GM21526 (cell line): ENCODE measurements around the gene STPG4.
"Not testable (repeated sequence)": the region's sequence is repeated elsewhere in the genome, so short reads cannot be mapped to it uniquely, and the experiment has no call there.

Source experiments
- ATAC-seq: cut with Tn5 transposase; IDR thresholded peaks from one replicate; pipeline ENCODE4 v1.9.1; 2021; ENCODE audit warnings: moderate library complexity; ENCODE audit not compliant: unreplicated experiment, low FRiP score

Gene STPG4

DNA sequence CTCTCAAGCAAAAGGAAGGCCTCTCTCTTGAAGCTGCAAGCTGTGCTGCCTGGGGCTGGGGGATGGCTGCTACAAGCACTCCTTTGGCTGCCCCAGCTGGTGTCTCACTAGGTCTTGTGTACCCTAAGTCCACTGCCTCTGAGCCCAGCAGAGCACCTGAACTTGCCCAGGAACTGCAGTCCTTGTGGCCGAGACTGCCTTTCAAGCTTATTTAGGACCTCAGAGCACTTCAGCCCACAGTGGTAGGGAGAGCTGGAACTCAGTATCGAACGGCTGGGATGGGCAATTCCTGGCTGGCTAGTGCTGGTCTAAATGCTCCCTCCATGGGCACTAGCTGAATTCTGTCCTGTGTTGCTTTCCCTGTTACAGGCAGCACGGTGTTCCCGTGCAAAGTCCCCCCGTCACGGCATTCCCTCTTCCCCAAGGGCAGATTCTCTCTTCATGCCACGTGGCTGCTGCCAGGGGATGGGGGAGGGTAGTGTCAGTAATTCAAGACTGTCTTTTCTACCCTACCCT, 25.9 kb downstream of the STPG4 start:
- no peak for ATAC-seq

DNA sequence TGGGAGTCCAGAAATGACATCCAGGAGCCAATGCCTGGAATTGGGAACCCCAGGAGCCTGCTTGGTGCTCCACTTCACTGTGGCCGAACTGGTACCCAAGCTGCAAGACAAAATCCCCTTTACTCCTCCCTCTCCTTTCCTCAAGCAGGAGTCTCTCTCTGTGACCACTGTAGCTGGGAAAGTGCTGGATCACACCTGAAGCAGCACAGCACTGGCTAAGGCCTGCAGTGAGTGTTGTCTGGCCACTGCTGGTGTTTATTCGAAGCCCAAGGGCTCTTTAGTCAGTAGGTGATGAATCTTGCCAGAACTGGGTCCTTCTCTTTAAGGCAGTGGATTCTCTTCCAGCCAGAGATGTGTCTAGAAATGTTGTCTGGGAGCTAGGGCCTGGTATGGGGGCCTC, 26.4 kb downstream of the STPG4 start:
- no peak for ATAC-seq

DNA sequence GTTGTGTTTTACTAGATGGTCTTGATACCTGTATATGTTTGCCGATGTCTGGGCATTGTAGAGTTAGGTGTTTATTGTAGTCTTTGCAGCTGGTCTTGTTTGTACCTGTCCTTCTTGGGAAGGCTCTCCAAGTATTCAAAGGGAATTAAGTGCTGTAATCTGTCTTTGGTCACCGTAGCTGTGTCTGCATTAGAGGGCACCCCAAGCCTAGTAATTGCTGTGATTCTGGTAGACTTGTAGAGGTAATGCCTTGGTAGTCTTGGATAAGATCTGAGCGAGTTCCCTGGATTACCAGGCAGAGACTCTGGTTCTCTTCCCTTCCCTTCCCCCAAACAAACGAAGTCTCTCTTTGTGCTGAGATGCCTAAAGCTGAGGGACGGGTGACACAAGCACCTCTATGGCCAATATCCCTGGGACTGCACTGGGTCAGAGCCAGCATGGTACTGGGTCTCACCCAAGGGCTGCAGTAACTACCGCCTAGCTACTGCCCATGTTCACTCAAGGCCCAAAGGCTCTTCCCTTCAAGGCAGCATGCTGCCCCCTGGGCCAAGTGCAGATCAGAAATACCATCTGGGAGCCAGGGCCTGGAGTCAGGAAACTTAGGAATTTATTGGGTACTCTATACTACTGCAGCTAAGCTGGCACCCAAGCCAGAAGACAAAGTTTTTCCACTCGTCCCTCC, 27.1 kb downstream of the STPG4 start:
- ATAC-seq = no peak

DNA sequence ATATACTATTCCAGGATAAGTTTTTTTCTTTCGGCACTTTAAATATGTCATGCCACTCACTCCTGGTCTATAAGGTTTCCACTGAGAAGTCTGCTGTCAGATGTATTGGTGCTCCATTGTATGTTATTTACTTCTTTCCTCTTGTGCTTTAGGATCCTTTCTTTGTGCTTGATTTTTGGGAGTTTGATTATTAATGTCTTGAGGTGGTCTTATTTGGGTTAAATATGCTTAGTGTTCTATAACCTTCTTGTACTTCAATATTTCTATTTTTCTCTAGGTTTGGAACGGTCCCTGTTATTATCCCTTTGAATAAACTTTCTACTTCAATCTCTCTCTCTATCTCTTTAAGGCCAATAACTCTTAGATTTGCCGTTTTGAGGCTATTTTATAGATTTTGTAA, 28.3 kb downstream of the STPG4 start:
- no peak for ATAC-seq

DNA sequence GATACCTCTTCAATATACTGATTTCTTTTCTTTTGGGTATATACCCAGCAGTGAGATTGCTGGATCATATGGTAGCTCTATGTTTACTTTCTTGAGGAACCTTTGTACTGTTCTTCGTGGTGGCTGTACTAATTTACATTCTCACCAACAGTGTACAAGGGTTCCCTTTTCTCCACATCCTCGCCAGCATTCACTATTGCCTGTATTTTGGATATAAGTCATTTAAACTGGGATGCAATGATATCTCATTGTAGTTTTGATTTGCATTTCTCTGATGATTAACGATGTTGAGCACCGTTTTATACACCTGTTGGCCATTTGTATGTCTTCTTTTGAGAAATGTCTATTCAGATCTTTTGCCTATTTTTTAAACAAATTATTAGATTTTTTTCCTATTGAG, 30.4 kb downstream of the STPG4 start:
- ATAC-seq = not testable (repeated sequence)

DNA sequence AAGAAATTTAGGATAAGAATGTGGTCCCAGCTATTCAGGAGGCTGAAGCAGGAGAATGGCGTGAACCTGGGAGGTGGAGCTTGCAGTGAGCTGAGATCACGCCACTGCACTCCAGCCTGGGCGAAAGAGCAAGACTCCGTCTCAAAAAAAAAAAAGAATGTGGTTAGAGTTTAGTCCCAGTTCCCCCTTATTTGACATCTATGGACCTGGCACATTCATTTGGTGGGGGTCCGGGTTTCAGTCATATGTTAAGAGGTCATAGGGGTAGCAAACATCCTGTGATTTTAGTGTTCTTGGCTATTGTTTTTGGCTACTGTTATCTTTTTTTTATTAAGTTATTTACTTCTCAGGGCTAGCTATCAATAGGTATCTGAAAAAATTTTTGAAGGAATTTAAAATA, 34.7 kb downstream of the STPG4 start:
- not testable (repeated sequence) for ATAC-seq

DNA sequence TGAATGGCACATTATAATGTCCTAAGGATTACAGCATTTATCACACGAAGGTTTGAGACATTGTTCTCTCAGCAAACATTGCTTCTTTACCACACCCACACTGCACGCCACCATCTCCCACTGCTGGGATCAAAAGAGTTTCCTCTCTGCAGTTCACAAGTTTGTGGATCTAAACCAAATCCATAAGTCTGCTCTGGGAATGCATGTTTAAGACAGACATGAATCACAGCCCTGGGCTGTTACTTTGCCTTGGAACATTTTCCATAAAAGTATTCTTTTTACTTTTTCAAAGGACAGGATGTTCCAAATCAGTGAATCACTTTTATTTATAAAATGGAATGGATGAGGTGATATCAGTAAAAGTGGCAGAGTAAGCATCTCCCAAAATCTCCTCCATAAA, 36.1 kb downstream of the STPG4 start:
- ATAC-seq = no peak

DNA sequence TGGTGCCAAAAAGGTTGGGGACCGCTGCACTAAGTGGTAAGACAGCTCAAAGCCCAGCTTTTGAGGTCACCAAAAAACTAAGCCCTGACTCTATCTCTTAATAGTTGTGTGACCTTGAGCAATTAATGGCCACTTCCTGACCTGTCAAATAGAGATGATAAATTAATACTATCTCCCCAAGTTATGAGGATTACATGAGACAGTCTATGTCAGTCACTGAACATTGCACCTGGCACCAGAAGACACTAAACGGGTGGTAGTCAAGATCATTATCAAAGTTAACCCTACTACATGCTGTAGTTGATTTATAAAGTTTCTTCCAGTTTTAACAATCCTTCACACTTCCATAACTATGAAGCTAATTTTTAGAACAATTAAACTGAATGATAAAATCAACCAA, 36.5 kb downstream of the STPG4 start:
- no peak for ATAC-seq

DNA sequence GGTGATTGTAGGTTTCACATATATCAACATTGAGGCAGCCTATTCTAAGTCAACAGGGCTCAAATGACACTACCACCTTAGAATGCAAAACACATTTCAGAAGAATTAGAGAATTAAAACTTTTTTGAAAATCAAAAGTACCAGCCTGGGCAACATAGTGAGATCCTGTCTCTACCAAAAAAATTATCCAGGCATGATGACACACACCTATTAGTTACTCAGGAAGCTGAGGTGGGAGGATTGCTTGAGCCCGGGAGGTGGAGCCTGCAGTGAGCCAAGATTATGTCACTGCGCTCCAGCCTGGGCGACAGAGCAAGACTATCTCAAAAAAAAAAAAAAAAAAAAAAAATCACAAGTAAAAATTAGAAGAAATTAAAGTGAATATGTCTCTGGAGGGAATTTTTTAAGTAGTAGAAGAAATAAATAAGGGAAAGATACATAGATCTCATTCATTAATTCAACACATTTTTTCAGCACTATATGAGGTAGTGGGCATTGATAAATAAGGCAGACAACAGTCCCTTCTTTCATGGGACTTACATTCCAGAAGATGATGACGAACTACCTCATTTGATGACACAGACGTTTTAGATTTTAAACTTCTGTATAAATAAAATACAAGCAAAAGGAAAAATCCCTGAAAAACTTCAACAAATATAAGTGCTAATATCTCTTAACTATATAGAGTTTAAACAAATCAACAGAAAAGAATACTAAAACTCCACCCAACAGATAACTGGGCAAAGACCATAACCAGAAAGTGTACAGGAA, 42.3 kb downstream of the STPG4 start:
- ATAC-seq = no peak

DNA sequence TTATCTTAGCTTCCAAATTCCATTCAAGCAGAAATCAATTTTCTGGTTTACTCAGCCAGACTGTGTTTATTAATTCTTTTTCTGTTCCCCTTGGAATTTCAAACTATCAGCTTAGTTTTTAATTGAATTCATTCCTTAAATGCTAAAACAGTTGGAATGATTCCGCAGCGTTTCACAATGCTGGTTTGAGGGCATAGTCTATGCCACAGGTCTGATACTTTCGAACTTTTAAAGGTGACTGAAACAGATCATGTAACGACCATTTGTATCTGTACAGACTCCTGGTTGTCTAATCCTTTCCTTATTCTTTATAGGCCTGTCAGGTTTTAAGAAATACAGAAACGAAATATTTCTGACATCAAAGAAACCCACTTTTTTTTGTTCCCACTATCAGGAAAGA, 45.4 kb downstream of the STPG4 start:
- no peak for ATAC-seq

DNA sequence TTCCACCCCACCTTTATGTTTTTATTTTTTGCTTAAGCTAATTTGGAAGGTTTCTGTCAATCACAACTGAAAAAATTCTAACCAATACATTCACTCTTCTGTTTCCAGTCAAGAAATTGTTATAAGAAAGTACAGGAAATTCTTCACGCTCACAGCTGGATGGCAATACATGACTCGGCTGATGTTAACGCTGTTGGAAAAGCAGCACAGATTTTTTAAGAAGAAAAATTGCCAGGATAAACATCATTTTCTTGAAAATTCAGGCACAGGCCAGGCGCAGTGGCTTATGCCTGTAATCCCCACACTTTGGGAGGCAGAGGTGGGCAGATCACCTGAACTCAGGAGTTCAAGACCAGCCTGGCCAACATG, 46.1 kb downstream of the STPG4 start:
- no peak for ATAC-seq

DNA sequence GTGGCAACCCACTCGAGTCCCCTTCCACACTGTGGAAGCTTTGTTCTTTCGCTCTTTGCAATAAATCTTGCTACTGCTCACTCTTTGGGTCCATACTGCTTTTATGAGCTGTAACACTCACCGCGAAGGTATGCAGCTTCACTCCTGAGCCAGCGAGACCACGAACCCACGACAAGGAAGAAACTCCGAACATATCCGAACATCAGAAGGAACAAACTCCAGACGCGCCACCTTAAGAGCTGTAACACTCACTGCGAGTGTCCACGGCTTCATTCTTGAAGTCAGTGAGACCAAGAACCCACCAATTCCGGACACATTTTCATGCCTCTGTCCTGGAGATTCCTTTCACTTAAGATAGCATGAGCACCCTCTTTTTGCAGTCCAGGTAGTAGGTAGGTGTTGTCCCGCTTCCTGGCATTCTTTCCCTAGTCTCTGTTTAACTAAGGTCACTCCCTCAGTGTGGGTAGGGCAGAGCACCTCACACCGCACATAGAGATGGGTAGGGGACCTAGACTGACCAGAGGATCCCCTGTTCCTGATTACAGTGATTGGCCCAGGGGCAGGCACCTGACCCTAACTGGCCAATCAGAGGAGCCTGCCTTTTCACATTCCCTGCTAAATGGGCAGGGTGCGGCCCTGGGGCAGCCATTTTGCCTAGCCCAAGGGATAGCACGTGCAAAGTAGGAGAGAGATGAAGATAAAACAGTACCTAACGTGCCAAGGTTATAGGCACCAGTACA, 46.7 kb downstream of the STPG4 start:
- ATAC-seq = not testable (repeated sequence)

DNA sequence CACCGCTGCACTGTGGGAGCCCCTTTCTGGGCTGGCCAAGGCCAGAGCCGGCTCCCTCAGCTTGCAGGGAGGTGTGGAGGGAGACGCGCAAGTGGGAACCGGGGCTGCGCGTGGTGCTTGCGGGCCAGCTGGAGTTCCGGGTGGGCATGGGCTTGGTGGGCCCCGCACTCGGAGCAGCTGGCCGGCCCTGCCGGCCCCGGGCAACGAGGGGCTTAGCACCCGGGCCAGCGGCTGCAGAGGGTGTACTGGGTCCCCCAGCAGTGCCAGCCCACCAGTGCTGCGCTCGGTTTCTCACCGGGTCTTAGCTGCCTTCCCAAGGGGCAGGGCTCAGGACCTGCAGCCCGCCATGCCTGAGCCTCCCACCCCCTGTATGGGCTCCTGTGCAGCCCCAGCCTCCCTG, 47.9 kb downstream of the STPG4 start:
- not testable (repeated sequence) for ATAC-seq

DNA sequence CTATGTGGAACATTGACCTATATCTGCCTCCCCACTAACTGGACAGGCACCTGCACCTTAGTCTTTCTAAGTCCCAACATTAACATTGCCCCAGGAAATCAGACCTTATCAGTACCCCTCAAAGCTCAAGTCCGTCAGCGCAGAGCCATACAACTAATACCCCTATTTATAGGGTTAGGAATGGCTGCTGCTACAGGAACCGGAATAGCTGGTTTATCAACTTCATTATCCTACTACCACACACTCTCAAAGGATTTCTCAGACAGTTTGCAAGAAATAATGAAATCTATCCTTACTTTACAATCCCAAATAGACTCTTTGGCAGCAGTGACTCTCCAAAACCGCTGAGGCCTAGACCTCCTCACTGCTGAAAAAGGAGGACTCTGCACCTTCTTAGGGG, 48.9 kb downstream of the STPG4 start:
- ATAC-seq = not testable (repeated sequence)

DNA sequence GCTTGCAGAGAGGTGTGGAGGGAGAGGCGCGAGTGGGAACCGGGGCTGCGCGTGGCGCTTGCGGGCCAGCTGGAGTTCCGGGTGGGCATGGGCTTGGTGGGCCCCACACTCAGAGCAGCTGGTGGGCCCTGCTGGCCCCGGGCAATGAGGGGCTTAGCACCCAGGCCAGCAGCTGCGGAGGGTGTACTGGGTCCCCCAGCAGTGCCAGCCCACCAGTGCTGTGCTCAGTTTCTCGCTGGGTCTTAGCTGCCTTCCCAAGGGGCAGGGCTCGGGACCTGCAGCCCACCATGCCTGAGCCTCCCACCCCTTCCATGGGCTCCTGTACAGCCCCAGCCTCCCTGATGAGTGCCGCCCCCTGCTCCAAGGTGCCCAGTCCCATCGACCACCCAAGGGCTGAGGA, 55.4 kb downstream of the STPG4 start:
- not testable (repeated sequence) for ATAC-seq

DNA sequence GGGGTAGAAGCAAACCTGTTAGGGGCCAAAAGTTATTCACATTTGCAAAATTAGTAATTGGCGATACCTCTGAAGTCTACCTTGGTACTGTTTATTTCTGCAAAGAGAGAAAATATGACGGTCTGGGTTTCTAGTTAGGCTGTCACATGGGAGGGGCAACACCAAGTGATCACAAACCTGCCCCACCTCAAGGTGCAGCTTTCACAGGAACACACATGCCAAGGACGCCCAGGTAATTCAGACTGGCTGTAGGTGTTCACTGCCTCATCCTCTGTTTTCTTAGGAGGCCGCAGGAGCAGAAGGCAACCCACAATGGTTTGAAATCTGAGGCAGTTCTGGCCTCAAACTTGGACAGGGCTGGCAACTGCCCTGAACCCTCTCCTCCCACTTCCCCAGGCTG, 56.2 kb downstream of the STPG4 start:
- ATAC-seq = no peak

DNA sequence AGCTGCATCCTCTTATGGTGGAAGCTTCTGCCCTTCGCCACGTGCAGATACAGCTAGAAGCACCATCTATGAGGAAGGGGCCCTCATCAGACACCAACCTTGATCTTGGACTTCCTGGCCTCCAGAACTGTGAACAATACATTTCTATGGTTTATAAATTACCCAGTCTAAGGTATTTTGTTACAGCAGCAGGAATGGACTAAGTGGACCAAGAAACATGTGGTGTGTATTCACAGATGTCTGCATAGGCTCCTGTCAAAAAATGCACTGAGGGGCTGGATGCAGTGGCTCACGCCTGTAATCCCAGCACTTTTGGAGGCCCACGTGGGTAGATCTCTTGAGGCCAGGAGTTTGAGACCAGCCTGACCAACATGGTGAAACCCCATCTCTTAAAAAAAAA, 57.5 kb downstream of the STPG4 start:
- no peak for ATAC-seq

DNA sequence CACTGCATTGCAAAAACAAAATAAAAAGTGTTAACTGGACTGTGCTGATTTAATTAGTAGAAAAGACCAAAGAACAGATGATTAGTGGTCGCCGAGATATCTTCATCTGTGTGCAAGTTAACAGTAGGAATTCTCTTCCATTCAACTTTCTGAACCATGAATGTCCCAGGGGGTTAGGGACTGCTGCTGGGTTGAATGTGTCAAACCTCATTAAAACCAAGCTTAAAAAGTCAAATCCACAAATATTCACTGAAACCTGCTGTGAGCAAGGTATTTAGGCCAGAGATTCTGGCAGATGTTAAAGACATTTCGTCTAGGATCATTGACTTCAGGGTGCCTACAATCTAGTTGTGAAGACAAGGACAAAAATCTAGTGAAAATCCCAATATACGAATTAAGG, 58.7 kb downstream of the STPG4 start:
- ATAC-seq = no peak

DNA sequence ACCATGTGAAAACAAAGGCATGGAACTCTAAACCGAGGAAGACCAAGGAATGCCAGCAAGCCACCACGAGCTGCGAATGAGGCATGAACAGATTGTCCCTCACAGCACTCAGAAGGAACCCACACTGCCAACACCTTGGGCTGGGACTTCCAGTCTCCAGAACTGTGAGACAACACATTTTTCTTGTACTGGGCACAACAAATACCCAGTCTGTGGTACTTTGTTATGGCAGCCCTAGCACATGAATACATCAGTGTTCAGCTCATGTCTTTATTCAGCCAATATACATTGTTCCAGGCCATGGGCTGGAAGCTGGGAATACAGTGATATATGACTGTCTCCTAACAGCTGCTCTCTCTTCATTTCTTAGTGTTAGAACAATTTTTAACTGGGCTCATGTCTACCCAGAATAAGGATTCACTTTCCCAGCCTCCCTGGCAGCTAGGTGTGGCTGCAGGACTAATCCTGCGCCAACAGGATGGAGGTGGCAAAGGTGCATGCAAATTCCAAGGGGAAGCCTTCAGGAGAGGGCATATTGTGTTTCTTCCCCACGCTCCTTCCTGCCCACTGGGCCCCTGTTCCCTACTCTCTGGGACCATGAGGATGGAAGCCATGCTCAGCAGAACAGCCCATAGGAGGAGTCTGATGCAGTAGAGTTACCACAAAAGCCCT, 59.6 kb downstream of the STPG4 start:
- no peak for ATAC-seq

DNA sequence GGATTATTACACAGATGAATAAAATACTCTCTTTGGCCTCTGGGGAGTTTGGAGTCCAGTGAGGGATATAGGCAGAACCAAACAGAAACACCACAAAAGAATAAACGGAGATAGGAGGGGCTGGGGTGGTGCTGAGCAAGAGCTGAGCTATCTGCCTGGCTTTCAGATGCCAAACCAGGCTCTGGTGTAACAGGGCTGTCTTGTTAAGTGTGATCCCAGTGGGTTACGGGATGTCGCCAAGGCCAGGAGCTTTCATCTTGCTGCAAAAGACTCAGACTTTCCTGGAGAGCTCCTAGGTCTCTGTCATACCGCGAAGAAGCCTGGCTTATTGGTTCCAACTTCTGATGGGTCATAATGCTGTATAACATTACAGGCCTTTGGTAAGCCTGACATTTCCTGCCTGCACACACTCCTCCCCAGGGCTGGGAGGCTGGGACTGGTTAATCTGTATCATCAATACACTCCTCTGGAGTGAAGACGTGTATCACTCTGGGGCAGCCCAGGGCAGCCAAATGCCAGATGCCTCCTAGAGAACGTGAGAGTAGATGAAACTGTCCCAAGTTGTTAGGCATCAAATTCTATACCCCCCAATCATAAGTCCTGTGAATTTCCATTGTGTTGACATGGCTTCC, 60.5 kb downstream of the STPG4 start:
- ATAC-seq = no peak
